ENCODE results near the gene CXCL12.

- TF ChIP-seq CTCF (IDR thresholded peaks at IDR 0.05; ENCODE audit: insufficient read depth, low read length) (no peak), REST (IDR thresholded peaks at IDR 0.05; ENCODE audit: insufficient replicate concordance, low read depth) (no peak), POLR2AphosphoS5 (IDR thresholded peaks at IDR 0.05; ENCODE audit: low read depth) (no peak)
These were observed 4.3 kb upstream of the CXCL12 start for GRCh38 chr10:44389150-44389549.
